ENCODE measurements around the gene AGBL1.

AGBL1 gene

DNA sequence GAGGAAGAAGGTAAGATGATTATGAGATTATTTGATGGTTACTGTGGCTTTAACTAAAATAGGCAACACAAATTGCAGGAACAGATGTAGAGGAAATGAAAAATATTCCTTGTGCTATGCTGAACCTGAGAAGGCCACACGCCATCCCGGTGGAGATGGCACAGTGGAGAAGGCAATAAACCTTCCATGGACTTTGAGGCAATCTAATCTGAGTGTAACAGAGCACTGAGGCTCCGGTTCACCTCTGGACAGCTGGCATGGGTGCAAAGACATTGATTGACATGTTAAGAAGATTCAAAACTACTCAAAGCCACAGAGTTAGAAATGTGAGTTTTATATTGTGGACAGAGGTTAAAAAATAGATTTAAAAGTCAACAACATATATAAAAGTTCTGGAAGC, 535.7 kb downstream of the AGBL1 start:
- Histone ChIP-seq H2BK5ac (ENCODE audit: low read depth, low read length, poor library complexity, severe bottlenecking) (no peak overlapping the region), H3K4ac (ENCODE audit: low read depth in 1 of 2, low read length in 2 of 2) (no peak overlapping the region), H2BK12ac (ENCODE audit: low read length in 2 of 2) (no peak overlapping the region), H3K27ac (ENCODE audit: low read length, poor library complexity, severe bottlenecking) (no peak overlapping the region), H3K9ac (ENCODE audit: low read length) (no peak overlapping the region), H3K36me3 (ENCODE audit: control insufficient read depth in 1 of 2, insufficient read depth in 2 of 2, low read depth in 1 of 2, low read length in 2 of 2) (no peaks in the 10 kb centered on the region), H3K14ac (ENCODE audit: low read length in 2 of 2) (no peak overlapping the region), H2AFZ (ENCODE audit: low read depth, low read length) (no peak overlapping the region), H3K18ac (ENCODE audit: low read depth in 1 of 2, low read length in 2 of 2) (no peak overlapping the region), H3K4me3 (ENCODE audit: insufficient read depth in 1 of 2, low read depth in 1 of 2, low read length in 2 of 2) (no peak overlapping the region), H3K9me3 (ENCODE audit: control insufficient read depth, low read length) (no peaks in the 10 kb centered on the region), H2BK120ac (ENCODE audit: low read depth, low read length) (no peak overlapping the region), H3K79me1 (replicated peaks; ENCODE audit: low read length, poor library complexity, severe bottlenecking) (no peaks in the 10 kb centered on the region), H3K23ac (ENCODE audit: low read length in 2 of 2) (no peak overlapping the region), H4K91ac (ENCODE audit: low read length) (no peak overlapping the region), H3K4me2 (ENCODE audit: low read length, poor library complexity, severe bottlenecking) (no peak overlapping the region), H3K4me1 (ENCODE audit: control insufficient read depth, insufficient read depth, low read depth, low read length) (no peaks in the 10 kb centered on the region), H4K8ac (ENCODE audit: low read length) (no peak overlapping the region), H2AK5ac (ENCODE audit: low read length, severe bottlenecking) (no peak overlapping the region), H3K27me3 (ENCODE audit: control insufficient read depth in 1 of 2, insufficient read depth in 1 of 2, low read length in 2 of 2) (peaks cover 0 to 8% of the 10 kb centered on the region in 2 experiments), H2BK15ac (ENCODE audit: low read depth, poor library complexity, severe bottlenecking) (no peak overlapping the region)
- no peak for DNase-seq
- 99% methylated on average over 3 of the region's 3 CpGs for WGBS

DNA sequence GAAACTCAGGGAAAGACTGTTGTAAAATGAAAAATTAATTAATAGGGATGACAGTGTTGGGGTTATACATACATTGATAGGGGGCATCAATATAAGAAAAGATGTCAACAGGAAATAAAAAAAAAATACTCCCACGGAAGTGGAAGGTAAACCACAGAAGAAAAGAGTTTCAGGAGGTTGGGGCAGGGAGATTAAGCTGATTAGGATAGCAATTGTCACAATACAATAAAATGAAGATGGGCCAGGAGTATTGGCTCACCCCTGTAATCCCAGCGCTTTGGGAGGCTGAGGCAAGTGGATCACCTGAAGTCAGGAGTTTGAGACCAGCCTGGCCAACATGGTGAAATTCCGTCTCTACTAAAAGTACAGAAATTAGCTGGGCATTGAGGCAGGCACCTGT, 536.1 kb downstream of the AGBL1 start:
- H3K4me1 ChIP-seq (ENCODE audit: control insufficient read depth, insufficient read depth, low read depth, low read length), result no peaks in the 10 kb centered on the region
- H2BK12ac ChIP-seq (ENCODE audit: low read length in 2 of 2), result no peak overlapping the region
- no peak overlapping the region for H3K18ac ChIP-seq (ENCODE audit: low read depth in 1 of 2, low read length in 2 of 2)
- H2AK5ac ChIP-seq (ENCODE audit: low read length, severe bottlenecking), result no peak overlapping the region
- no peak overlapping the region for H2AFZ ChIP-seq (ENCODE audit: low read depth, low read length)
- no peaks in the 10 kb centered on the region for H3K79me1 ChIP-seq (replicated peaks; ENCODE audit: low read length, poor library complexity, severe bottlenecking)
- H3K4me2 ChIP-seq (ENCODE audit: low read length, poor library complexity, severe bottlenecking), result no peak overlapping the region
- 91% methylated on average over 3 of the region's 3 CpGs for WGBS
- no peak overlapping the region for H2BK120ac ChIP-seq (ENCODE audit: low read depth, low read length)
- no peak overlapping the region for H4K8ac ChIP-seq (ENCODE audit: low read length)
- no peak for DNase-seq
- no peak overlapping the region for H3K14ac ChIP-seq (ENCODE audit: low read length in 2 of 2)
- H3K4ac ChIP-seq (ENCODE audit: low read depth in 1 of 2, low read length in 2 of 2), result no peak overlapping the region
- H3K23ac ChIP-seq (ENCODE audit: low read length in 2 of 2), result no peak overlapping the region
- peaks cover 0 to 10% of the 10 kb centered on the region in 2 experiments for H3K27me3 ChIP-seq (ENCODE audit: control insufficient read depth in 1 of 2, insufficient read depth in 1 of 2, low read length in 2 of 2)
- H3K9ac ChIP-seq (ENCODE audit: low read length), result no peak overlapping the region
- no peak overlapping the region for H2BK15ac ChIP-seq (ENCODE audit: low read depth, poor library complexity, severe bottlenecking)
- no peak overlapping the region for H2BK5ac ChIP-seq (ENCODE audit: low read depth, low read length, poor library complexity, severe bottlenecking)
- H3K4me3 ChIP-seq (ENCODE audit: insufficient read depth in 1 of 2, low read depth in 1 of 2, low read length in 2 of 2), result no peak overlapping the region
- no peak overlapping the region for H4K91ac ChIP-seq (ENCODE audit: low read length)
- H3K27ac ChIP-seq (ENCODE audit: low read length, poor library complexity, severe bottlenecking), result no peak overlapping the region
- H3K36me3 ChIP-seq (ENCODE audit: control insufficient read depth in 1 of 2, insufficient read depth in 2 of 2, low read depth in 1 of 2, low read length in 2 of 2), result no peaks in the 10 kb centered on the region
- H3K9me3 ChIP-seq (ENCODE audit: control insufficient read depth, low read length), result no peaks in the 10 kb centered on the region

DNA sequence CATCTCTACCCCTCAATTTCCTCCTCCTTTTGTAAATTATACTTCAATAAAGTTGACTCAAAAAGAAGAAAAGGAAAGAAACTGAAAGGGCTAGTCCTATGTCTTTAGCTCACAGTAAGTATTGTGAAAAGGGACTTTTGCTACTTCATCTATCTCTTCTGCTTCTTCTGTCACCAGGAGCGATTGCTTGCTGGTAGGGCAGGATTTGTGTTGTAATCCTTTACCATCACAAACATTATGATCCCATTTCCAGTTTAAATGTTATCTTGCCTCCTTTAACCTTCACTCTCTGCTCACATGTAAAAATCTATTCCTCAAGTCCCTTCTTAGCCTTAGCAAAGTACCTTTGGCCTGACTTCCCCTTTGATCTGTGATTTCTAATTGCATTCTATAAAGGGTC, 537.1 kb downstream of the AGBL1 start:
- Histone ChIP-seq H2BK5ac (ENCODE audit: low read depth, low read length, poor library complexity, severe bottlenecking) (no peak overlapping the region), H3K36me3 (ENCODE audit: control insufficient read depth in 1 of 2, insufficient read depth in 2 of 2, low read depth in 1 of 2, low read length in 2 of 2) (no peaks in the 10 kb centered on the region), H3K9me3 (ENCODE audit: control insufficient read depth, low read length) (no peaks in the 10 kb centered on the region), H2BK120ac (ENCODE audit: low read depth, low read length) (no peak overlapping the region), H3K9ac (ENCODE audit: low read length) (no peak overlapping the region), H3K4me3 (ENCODE audit: insufficient read depth in 1 of 2, low read depth in 1 of 2, low read length in 2 of 2) (no peak overlapping the region), H4K91ac (ENCODE audit: low read length) (no peak overlapping the region), H3K4me1 (ENCODE audit: control insufficient read depth, insufficient read depth, low read depth, low read length) (no peaks in the 10 kb centered on the region), H3K79me1 (replicated peaks; ENCODE audit: low read length, poor library complexity, severe bottlenecking) (no peaks in the 10 kb centered on the region), H3K14ac (ENCODE audit: low read length in 2 of 2) (no peak overlapping the region), H3K4me2 (ENCODE audit: low read length, poor library complexity, severe bottlenecking) (no peak overlapping the region), H3K27ac (ENCODE audit: low read length, poor library complexity, severe bottlenecking) (no peak overlapping the region), H3K18ac (ENCODE audit: low read depth in 1 of 2, low read length in 2 of 2) (no peak overlapping the region), H3K4ac (ENCODE audit: low read depth in 1 of 2, low read length in 2 of 2) (no peak overlapping the region), H3K27me3 (ENCODE audit: control insufficient read depth in 1 of 2, insufficient read depth in 1 of 2, low read length in 2 of 2) (peaks cover 0 to 17% of the 10 kb centered on the region in 2 experiments), H2BK12ac (ENCODE audit: low read length in 2 of 2) (no peak overlapping the region), H2BK15ac (ENCODE audit: low read depth, poor library complexity, severe bottlenecking) (no peak overlapping the region), H2AFZ (ENCODE audit: low read depth, low read length) (no peak overlapping the region), H2AK5ac (ENCODE audit: low read length, severe bottlenecking) (no peak overlapping the region), H4K8ac (ENCODE audit: low read length) (no peak overlapping the region), H3K23ac (ENCODE audit: low read length in 2 of 2) (no peak overlapping the region)
- no peak for DNase-seq
- 100% methylated on average over 1 of the region's 1 CpG for WGBS

DNA sequence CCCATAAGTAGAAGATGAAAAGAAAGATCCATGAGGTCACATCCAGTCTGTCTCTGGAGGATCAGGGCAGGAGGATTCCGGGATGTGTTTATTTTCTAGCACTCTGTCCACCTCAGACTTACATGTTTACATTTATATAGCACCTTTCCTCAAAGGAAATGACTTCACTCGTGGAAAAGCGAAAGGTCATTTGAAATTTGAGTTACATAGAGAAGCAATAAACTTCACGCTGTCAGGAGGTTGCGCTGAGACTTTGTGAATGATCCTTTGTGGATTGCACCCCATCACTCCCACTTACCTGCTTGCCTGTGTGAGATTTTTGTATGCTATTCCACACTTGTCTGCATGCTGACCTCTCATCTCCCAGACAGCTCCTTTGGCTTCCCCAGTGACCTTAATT, 540.5 kb downstream of the AGBL1 start:
- H3K9me3 ChIP-seq (ENCODE audit: control insufficient read depth, low read length), result no peaks in the 10 kb centered on the region
- H3K4me1 ChIP-seq (ENCODE audit: control insufficient read depth, insufficient read depth, low read depth, low read length), result peaks cover 7% of the 10 kb centered on the region
- peaks cover 0 to 17% of the 10 kb centered on the region in 2 experiments for H3K27me3 ChIP-seq (ENCODE audit: control insufficient read depth in 1 of 2, insufficient read depth in 1 of 2, low read length in 2 of 2)
- H3K18ac ChIP-seq (ENCODE audit: low read depth in 1 of 2, low read length in 2 of 2), result no peak overlapping the region
- H3K4ac ChIP-seq (ENCODE audit: low read depth in 1 of 2, low read length in 2 of 2), result no peak overlapping the region
- no peaks in the 10 kb centered on the region for H3K36me3 ChIP-seq (ENCODE audit: control insufficient read depth in 1 of 2, insufficient read depth in 2 of 2, low read depth in 1 of 2, low read length in 2 of 2)
- H2AFZ ChIP-seq (ENCODE audit: low read depth, low read length), result no peak overlapping the region
- H3K27ac ChIP-seq (ENCODE audit: low read length, poor library complexity, severe bottlenecking), result no peak overlapping the region
- no peak overlapping the region for H3K9ac ChIP-seq (ENCODE audit: low read length)
- H2AK5ac ChIP-seq (ENCODE audit: low read length, severe bottlenecking), result no peak overlapping the region
- H3K4me3 ChIP-seq (ENCODE audit: insufficient read depth in 1 of 2, low read depth in 1 of 2, low read length in 2 of 2), result no peak overlapping the region
- DNase-seq, result peak; percentile 25
- no peak overlapping the region for H2BK5ac ChIP-seq (ENCODE audit: low read depth, low read length, poor library complexity, severe bottlenecking)
- H4K8ac ChIP-seq (ENCODE audit: low read length), result no peak overlapping the region
- no peak overlapping the region for H2BK12ac ChIP-seq (ENCODE audit: low read length in 2 of 2)
- H3K23ac ChIP-seq (ENCODE audit: low read length in 2 of 2), result no peak overlapping the region
- H4K91ac ChIP-seq (ENCODE audit: low read length), result no peak overlapping the region
- no peak overlapping the region for H2BK120ac ChIP-seq (ENCODE audit: low read depth, low read length)
- H3K4me2 ChIP-seq (ENCODE audit: low read length, poor library complexity, severe bottlenecking), result no peak overlapping the region
- H3K79me1 ChIP-seq (replicated peaks; ENCODE audit: low read length, poor library complexity, severe bottlenecking), result no peaks in the 10 kb centered on the region
- H3K14ac ChIP-seq (ENCODE audit: low read length in 2 of 2), result no peak overlapping the region
- H2BK15ac ChIP-seq (ENCODE audit: low read depth, poor library complexity, severe bottlenecking), result no peak overlapping the region
- WGBS, result 27% methylated on average over 4 of the region's 5 CpGs

Data from mesenchymal stem cell (in vitro differentiated cells and primary cell).